ACHN (cell line): ENCODE measurements around the gene CHI3L2.

Experiments
- DNase-seq: peaks from one replicate; pipeline ENCODE4 v3.0.0-alpha.2; 2015
- in situ Hi-C: cut with HindIII; loops from 2 replicates; pipeline ENCODE4 v1.10.0; 2017; ENCODE audit warnings: low sequenced_read_pairs, low pct_ligation_motif_present, low pct_unique_long_range_greater_than_20kb

CHI3L2 gene

DNA sequence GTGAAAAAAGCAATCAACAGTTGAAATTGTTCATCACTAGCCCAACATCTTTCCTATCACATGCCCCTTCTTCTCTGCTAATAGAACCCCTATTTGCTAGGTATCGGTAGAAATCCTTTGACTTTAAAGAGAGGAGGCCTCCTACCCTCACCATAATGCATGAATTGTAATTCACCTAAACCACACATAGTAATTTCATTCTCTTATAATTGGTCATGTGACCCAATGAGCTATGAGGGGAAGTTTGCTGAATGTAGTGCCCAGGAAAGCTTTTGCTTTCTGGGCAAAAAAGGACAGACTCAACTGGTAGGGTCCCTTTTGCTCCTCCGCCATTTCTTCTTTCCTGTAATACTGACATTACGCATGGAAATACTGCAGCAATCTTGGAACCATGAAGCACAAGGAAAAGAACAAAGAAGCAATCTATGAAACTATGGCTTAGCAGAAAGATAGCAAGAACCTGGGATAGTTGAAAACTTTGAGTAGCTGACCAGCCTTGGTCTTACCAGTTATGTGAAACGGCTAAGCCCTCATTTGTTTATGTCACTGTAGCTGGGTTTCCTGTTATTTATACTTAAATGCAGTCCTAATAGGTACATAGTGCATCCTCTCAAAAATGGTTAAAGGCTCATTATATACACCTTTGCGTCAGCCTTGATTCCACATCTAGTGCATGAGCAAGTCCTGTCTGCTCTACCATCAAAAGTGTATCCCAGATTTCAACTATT lies 10.2 kb upstream of the CHI3L2 start:
- in situ Hi-C loops, result no loop called here
- no peak for DNase-seq

DNA sequence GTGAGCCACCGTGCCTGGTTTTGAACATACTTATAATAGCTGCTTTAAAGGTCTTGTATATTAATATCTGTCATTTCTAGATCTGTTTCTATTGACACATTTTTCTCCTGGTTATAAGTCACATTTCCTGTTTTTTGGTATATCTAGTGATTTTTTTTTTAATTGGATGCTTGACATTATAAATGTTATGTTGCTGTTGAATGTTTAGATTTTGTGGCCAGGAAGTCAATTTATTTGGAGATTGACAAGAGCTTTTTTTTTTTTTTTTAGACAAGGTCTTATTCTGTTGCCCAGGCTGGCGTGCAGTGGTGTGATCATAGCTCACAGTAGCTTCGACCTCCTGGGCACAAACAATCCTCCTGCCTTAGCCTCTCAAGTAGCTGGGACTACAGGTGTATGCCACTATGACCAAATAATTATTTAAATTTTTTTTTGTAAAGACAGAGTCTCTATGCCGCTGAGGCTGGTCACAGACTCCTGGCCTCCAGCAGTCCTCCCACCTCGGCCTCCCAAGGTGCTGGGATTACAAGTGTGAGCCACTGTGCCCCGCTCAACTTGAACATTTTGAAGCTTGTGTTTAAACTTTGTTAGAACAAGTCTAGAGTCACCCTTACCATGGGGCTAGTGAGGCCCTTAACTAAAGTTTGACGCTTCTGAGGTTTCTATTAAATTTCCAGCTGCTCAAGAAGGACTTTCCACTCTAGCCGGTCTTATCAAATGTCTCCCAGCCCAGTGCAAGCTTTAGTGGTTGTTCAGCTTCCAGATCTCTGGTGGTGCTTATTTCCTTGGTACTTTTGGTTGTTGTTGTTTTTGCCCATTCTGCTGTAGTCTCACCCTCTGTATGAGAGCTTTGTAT lies 8.6 kb upstream of the CHI3L2 start:
- DNase-seq, result no peak
- in situ Hi-C loops, result no loop called here

DNA sequence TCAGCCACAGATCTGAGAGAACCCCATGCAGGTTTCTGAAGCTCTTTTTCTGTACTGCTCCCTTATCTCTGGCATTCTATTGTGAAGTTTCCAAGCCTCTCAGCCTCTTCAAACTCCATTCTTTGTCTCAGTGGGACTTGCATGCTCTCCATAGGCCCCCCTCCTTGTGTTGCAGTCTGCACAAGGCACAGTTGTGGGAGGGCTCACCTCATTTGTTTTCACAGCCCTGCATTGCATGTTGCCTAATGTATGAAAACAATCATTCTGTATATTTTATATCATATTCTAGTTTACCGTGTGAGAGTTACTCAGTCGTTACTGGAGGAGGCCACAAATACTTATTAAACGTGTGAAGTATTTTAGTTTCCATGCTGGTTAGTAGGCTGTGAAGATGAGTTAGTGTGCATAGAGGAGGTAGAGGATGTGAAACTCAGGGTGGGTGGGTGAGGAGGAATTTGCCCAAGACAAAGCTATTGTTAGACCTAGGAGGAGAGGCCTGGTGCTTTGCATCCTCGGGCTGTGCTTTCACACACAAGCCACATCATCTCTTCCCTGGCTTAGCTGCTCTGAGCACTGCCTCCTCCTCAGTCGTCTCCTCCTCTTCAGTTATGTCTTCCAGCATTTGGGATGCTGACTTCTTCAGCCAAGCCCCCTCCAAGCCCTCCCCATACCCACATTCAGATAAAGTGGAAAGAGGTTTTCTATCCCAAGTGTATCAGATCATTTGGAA lies 7.8 kb upstream of the CHI3L2 start:
- in situ Hi-C loops, result no loop called here
- no peak for DNase-seq

DNA sequence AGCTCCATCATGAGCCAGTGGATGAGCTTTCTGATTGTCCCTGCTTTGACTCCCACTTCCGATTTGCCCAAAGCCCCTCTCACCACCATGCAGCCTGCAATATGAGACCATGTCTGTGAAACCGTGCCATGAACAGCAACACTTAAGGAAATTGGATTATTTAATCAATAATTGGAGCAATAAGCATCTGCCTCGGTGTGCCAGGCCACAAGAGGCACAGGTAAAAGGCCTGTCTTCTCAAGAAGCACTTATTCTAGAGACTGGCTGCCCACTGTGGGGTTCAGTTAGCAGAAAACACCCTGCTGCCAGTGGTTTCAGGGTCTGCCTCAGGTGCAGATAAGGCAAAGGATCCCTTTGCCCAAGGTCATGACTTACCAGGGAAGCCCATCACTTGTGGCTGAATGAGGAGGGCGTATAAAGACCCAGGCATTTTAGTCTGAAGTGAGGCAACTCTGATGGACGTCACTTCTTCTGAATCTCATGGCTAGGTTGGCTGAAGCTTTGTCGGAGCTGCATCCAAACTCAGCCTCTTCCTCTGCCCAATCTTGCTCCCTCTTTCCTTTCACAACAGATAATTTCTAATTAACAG lies 7.1 kb upstream of the CHI3L2 start:
- in situ Hi-C loops, result no loop called here
- DNase-seq, result no peak

DNA sequence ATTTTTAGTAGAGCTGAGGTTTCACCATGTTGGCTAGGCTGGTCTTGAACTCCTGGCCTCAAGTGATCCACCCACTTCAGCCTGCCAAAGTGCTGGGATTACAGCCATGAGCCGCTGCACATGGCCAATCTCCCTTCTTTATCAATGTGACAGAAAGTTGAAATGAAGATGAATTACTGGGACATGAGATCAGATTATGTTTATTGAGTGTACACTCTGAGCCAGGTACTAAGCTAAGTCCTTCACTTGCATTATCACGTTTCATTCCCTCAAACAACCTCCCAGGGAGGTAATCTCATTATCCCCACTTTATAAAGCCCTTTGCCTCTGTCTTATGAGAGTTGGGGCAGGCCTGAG lies 6.3 kb upstream of the CHI3L2 start:
- in situ Hi-C loops, result no loop called here

DNA sequence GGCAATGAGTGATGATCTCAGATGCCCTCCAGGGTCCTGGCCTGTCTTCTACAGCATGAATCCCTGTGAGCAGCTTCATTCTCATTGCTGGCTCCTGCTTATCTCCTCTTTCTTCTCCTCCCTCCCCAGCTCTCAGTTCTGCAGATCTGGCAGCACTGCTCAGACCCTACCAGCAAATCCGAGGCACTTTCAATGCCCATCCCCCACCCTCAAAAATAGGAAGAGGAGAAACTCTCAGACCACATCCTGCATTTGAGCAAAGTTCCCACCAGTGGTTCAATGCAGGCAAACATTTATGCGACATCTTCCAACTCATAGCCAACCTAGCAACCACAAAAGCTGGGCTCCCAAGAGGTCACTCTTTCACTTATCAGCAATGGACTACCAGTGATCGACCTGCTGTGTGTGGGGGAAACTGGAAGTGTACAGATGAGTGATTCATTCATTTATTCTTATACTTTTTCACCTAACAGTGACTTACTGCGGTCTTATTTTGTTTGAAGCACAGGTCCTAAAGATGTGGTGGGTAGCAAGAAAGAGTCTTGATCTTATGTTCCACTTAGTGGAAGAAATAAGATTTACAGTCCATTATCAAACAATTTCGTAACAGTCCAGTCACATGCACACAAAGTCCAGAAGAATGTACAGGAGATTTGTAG lies 5.8 kb upstream of the CHI3L2 start:
- no peak for DNase-seq
- in situ Hi-C loops, result no loop called here

More for the DNA sequence above, 6.3 kb upstream of the CHI3L2 start:
- DNase-seq, result no peak

DNA sequence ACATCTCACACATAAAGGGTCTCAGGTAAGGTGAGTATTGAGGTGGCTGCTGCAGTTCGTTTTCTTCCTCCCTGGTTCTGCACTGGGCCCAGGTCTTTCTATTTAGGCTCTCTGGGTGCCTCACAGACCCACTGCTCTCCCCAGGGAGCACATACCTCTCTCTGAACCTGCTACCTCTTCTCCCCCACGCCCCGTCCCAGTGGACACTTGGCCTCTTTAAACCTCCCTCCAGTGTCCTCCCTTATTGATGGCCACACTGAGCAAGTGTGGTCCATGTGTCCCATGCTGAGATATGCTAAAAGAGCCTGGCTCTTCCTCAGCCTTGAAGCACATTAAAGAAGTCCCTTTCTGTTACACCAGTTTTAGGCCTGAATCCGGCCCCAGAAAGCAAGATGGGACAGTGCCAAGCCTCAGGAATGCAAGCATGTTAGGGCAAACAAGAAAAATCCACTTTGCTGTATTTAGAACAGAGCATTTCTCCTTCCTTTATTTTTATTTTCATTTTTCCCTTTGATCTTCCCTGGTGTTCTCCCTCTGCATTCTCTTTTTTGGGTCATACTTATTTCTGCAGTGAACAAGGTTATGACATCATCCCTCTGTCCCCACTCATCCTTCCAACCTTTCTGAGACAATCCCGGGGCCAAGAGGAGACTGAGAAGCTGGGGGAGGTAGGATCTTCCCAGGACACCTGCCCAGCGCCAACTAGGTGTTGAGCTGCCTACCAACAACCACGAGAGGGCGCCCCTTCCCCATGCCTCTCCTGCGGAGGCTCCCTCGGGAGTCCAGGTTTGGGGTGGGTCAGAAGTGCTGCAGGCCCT lies 5.0 kb upstream of the CHI3L2 start:
- DNase-seq, result peak; percentile 65
- in situ Hi-C loops, result no loop called here

- no peak for DNase-seq
- in situ Hi-C loops, result no loop called here
Measured at GRCh38 chr1:111223126-111223685, 4.3 kb upstream of the CHI3L2 start.

- no peak for DNase-seq
- in situ Hi-C loops, result no loop called here
Measured at GRCh38 chr1:111225091-111225490, 2.4 kb upstream of the CHI3L2 start.

DNA sequence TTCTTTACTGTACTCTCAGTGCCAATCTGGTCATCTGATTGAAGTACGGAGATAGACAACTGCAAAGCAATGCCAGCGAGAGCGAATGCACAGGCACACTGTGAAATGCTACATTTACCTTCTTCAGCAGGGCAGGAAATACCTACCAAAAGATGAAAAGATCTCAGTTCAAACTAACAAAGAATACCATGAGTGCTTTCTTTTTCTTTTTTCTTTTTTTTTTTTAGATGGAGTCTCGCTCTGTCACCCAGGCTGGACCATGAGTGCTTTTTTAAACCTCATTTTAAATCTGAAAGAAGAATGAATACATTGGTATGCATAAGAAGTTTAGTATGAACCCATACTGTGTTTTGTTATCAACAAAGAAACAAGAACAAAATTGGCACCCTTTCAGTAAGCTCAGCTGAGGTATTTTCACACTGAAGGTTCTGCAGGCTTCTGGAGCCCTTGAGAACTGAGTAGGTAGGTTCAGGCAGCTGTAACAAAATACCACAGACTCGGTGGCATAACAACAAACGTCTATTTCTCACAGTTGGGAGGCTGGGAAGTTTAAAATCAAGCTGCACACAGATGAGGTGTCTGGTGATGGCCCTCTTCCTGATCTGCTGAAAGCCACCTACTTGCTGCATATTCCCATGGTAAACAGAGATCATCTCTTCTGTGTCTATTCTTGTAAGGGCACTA lies 1.7 kb upstream of the CHI3L2 start:
- in situ Hi-C loops, result no loop called here
- DNase-seq, result no peak

DNA sequence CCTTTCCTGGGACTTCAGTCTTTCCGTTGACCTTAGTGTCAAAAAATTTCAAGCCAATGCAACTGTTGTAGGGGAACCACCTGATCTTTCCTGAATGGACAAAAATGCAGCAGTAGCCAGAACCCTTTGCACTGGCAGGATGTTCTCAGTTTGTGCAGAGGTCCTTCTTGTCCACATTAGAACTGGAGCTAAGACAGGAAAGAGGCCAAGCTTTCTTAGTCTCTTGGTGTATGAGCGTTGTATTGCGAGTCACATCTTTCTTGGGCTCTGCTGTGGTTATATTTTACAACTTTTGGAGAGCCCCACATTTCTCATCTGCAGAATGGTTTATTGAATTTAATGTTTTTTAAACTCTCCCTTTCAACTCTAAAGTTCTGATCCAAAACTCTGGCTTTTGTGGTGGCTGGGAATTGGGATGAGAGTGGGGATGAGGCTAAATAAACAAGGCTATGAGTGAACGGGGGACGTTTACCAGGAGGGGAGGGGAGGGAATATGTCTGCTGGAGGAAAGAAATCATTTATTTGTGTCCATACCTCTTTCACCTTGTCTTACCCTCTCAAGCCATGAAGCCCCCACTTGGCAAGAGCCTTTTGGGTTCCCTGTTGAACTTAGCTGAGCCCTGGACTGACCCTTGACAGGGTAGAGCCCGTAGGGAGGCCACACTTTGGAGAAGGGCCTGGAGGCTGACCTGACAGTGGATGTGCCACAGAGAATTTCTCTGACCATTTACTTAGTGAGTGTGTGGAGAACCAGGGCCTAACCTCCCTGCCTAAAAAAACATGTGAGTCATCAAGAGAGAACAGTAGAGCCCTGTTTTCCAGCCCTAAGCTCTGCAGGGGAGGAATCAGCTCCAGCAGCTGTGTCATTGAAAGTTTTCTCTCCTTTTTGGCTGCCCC lies 586 bp downstream of the CHI3L2 start:
- DNase-seq, result peak; percentile 47
- in situ Hi-C loops, result no loop called here

DNA sequence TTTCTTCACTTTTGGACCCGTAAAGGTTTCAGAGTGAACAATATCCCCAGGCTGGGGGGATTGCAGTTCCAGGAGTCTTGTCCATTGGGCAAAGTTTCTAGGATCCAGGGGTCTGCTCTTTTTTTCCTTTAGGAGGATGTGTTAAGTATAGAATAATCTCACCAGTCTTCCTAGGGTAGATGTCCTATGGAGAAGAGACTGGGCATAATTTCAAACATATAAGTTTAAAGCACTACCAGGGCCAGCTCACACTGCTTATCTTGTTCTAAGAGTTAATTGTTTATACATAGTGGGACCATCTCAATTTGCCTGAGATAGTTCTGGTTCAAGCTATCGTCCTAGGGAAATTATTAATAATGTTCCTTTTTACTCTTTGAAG lies 1.2 kb downstream of the CHI3L2 start:
- DNase-seq, result no peak
- in situ Hi-C loops, result no loop called here

GRCh38 chr1:111232134-111232533 lies 4.6 kb downstream of the CHI3L2 start:
- no peak for DNase-seq
- in situ Hi-C loops, result no loop called here

- DNase-seq, result peak; percentile 6
- in situ Hi-C loops, result no loop called here
Measured at GRCh38 chr1:111234258-111234657, 6.7 kb downstream of the CHI3L2 start.

GRCh38 chr1:111234866-111235265 lies 7.4 kb downstream of the CHI3L2 start:
- DNase-seq, result peak; percentile 8
- in situ Hi-C loops, result no loop called here

- in situ Hi-C loops, result no loop called here
- no peak for DNase-seq
Measured at GRCh38 chr1:111236379-111236778, 8.9 kb downstream of the CHI3L2 start.
